Ectodermal cell (in vitro differentiated cells): Measurements from ENCODE around the gene ERICH6B.

Experiments used
- H3K27ac ChIP-seq: 2 replicates; pipeline ENCODE4 v1.7.0; 2013; ENCODE audit warnings: mild to moderate bottlenecking, low read depth, low read length; ENCODE audit not compliant: insufficient read depth, poor library complexity, severe bottlenecking
- H3K27me3 ChIP-seq: 2 replicates; pipeline ENCODE4 v1.7.0; 2013; ENCODE audit warnings: mild to moderate bottlenecking, low read length; ENCODE audit not compliant: insufficient read depth, control insufficient read depth, poor library complexity, severe bottlenecking
- H3K36me3 ChIP-seq: one replicate; pipeline ENCODE4 v1.7.0; 2013; ENCODE audit warnings: low read length; ENCODE audit not compliant: control insufficient read depth, insufficient read depth
- H3K4me1 ChIP-seq: one replicate; pipeline ENCODE4 v1.7.0; 2013; ENCODE audit warnings: low read length; ENCODE audit not compliant: control insufficient read depth, insufficient read depth
- H3K4me3 ChIP-seq: 2 replicates; pipeline ENCODE4 v1.7.0; 2013; ENCODE audit warnings: low read depth, low read length, control low read depth; ENCODE audit not compliant: insufficient read depth
- H3K9me3 ChIP-seq: 2 replicates; pipeline ENCODE4 v1.7.0; 2013; ENCODE audit warnings: mild to moderate bottlenecking, low read length, moderate library complexity; ENCODE audit not compliant: control insufficient read depth
- WGBS, 2 experiments: methylation state at CpG; one replicate each; pipeline ENCODE4 v1.1.7; 2013; ENCODE audit warnings: missing lambda C conversion rate in 2 of 2; 5-methylcytosine and 5-hydroxymethylcytosine counted together

ERICH6B gene

DNA sequence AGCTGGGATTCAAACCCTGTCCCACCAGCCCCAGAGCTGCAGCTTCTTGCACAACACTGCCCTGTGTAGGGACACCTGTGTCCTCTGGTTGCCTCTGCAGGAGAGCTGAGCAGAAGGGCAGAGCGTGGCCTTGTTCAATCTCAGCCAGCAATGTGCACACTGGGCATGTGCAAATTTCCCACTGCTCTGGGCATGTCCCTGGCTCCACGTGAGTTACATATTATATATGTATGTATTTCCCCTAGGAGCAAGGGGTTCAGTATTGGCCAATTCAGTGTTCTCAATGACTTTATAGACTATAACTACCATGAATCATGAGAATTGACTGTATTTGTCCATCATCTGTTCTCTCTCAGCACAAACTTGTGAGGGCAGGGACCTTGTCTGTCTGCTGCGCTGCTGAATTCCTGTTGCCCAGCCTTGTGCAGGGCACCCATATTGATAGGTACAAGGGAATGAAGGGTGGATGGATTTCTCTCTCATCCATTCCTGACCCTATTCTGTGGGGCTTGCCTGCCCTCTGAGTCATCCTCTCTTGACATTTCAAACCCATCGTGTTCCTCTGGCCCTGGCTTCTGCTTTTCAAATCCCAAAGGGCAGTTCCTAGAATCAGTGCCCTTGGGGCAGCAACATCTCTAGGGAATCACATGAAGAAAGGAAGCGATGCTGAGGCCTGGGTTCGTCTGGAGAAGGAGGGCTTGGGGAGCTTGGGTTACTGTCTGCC, 69.7 kb downstream of the ERICH6B start:
- no peak overlapping the region for H3K27ac ChIP-seq
- H3K27me3 ChIP-seq = no peaks in the 10 kb centered on the region
- WGBS, 2 experiments = 89 to 90% methylated on average over 5 to 6 of the region's 6 CpGs
- H3K9me3 ChIP-seq = no peaks in the 10 kb centered on the region
- H3K4me1 ChIP-seq = peaks cover 4% of the 10 kb centered on the region
- no peak overlapping the region for H3K4me3 ChIP-seq
- no peaks in the 10 kb centered on the region for H3K36me3 ChIP-seq

DNA sequence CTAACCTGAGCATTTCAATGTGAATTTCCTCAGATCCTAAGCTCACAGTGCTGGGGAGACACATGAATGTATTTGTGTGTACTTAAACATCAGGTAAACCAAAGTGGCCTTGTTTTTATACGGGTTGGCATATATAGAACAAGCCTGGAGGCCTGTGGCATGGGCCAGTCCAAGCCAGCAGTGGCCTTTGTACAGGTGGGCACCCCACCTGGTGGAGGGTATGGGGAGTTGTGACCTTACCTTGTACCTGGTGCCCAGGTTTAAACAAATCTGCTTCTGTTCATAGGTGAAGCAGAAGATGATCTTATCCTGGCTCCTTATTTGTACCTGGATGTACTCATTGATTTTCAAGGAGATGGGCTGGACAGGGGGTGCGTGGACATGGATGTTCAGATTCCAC, 71.0 kb downstream of the ERICH6B start:
- WGBS, 2 experiments = 93% methylated on average over 2 of the region's 2 CpGs
- H3K4me3 ChIP-seq = no peak overlapping the region
- peaks cover 4% of the 10 kb centered on the region for H3K4me1 ChIP-seq
- H3K27me3 ChIP-seq = no peaks in the 10 kb centered on the region
- H3K9me3 ChIP-seq = no peaks in the 10 kb centered on the region
- H3K27ac ChIP-seq = no peak overlapping the region
- H3K36me3 ChIP-seq = no peaks in the 10 kb centered on the region

DNA sequence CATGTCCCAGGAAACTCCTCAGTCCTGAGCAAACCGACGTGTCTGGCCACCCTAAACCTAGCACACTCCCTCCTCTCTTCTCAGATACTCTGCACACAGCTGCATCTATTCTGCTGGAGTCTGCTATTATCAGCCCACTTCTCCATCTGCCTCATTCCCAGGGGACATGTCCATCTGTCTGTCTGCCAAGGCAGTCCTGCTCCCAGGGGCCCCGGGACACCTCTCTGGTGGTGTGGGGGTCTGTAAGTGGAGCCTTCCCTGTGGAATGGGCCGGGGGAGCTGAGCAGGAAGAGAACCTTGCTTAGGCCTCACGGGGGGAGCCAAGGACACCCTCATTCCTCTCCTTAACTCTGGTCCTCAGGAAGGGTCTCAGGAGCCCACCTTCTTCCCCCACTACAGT, 72.7 kb downstream of the ERICH6B start:
- WGBS, 2 experiments = 91 to 92% methylated on average over 5 of the region's 5 CpGs
- Histone ChIP-seq H3K4me1 (no peaks in the 10 kb centered on the region), H3K9me3 (no peaks in the 10 kb centered on the region), H3K27ac (no peak overlapping the region), H3K36me3 (no peaks in the 10 kb centered on the region), H3K4me3 (no peak overlapping the region), H3K27me3 (no peaks in the 10 kb centered on the region)

DNA sequence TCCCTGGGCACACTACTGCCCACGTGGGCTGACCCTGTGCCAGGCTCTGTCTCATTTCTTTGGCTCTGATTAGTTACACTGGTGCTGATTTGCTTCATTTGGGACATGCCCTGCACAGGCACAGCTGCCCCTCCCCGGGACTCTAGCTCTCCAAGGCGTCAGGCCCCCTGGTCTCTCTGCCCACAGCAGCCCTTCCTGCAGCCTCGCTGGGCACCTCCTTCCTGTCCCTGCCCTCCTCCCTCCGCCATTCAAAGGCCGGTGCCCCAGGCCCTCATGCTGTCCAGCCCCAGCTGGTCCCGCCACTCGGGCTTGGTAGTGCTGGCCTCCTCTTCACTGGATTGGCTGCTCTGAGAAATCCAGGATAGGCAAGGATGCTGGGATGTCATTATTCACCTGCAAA, 73.1 kb downstream of the ERICH6B start:
- Histone ChIP-seq H3K27ac (no peak overlapping the region), H3K36me3 (no peaks in the 10 kb centered on the region), H3K4me3 (no peak overlapping the region), H3K9me3 (no peaks in the 10 kb centered on the region), H3K4me1 (no peaks in the 10 kb centered on the region), H3K27me3 (no peaks in the 10 kb centered on the region)
- WGBS, 2 experiments = 87 to 91% methylated on average over 8 of the region's 8 CpGs

DNA sequence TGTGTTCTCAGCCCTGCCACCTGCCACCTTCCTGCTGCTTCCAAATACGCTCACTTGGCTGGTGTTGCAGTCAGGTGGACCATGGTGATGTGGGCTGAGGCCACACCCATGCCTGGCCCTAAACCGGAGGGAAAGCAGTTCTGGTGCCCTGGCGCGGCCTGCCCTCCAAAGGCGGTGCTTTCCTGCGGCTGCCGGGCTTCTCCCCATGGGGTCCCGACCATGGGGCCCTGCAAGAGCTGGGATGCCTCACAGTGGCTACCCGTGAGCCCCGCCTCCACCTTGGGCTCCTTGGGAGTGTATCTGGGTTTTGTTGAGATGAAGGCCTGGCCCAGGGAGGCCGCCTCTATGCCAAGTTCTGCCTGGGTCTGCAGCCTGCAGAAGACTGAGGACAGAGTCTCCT, 73.7 kb downstream of the ERICH6B start:
- Histone ChIP-seq H3K27me3 (no peaks in the 10 kb centered on the region), H3K27ac (no peak overlapping the region), H3K9me3 (no peaks in the 10 kb centered on the region), H3K4me1 (no peaks in the 10 kb centered on the region), H3K36me3 (no peaks in the 10 kb centered on the region), H3K4me3 (no peak overlapping the region)
- 87 to 89% methylated on average over 11 of the region's 11 CpGs for WGBS, 2 experiments

DNA sequence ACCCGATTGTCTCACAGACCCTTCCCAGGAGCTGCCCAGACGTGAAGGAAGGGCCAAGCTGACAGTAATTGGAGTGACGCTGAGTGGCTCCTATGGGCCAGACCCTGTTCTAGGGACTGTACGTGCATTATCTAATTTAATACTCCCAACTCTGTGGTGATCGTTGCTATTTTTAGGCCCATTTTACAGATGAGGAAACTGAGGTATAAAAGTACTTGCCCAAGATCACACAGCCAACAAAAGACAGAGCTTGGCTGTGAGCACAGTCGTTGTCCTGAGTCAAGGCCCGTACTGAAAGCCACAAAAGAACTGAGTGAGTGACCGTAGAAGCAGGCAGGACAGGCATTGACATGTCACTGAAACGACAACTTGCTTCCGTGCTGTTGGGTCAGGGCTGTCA, 74.7 kb downstream of the ERICH6B start:
- H3K27ac ChIP-seq = no peak overlapping the region
- no peaks in the 10 kb centered on the region for H3K27me3 ChIP-seq
- H3K4me1 ChIP-seq = no peaks in the 10 kb centered on the region
- H3K36me3 ChIP-seq = peaks cover under 1% of the 10 kb centered on the region
- no peak overlapping the region for H3K4me3 ChIP-seq
- no peaks in the 10 kb centered on the region for H3K9me3 ChIP-seq
- 91 to 95% methylated on average over 10 of the region's 10 CpGs for WGBS, 2 experiments

DNA sequence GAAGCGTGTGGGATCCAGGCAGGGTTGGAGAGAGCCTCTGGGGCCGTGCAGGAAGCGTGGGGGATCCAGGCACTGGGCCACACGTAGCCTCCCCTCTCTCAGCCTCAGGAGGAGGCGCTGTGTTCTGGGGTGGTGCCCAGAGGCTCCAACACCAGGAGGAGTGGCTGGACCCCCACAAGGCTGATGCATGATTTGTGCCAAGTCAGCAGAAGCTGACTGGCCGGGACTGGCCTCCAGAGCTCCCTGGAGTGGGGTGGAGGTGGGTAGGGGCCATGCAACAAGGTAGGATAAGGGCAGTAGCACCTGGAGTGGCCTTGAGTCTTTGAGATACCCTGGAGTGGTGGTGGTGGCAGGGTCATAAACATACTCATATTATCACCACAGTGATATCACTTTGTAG, 75.3 kb downstream of the ERICH6B start:
- no peaks in the 10 kb centered on the region for H3K4me1 ChIP-seq
- no peaks in the 10 kb centered on the region for H3K27me3 ChIP-seq
- 94% methylated on average over 6 of the region's 6 CpGs for WGBS, 2 experiments
- H3K9me3 ChIP-seq = no peaks in the 10 kb centered on the region
- H3K4me3 ChIP-seq = no peak overlapping the region
- H3K27ac ChIP-seq = no peak overlapping the region
- H3K36me3 ChIP-seq = peaks cover 4% of the 10 kb centered on the region

DNA sequence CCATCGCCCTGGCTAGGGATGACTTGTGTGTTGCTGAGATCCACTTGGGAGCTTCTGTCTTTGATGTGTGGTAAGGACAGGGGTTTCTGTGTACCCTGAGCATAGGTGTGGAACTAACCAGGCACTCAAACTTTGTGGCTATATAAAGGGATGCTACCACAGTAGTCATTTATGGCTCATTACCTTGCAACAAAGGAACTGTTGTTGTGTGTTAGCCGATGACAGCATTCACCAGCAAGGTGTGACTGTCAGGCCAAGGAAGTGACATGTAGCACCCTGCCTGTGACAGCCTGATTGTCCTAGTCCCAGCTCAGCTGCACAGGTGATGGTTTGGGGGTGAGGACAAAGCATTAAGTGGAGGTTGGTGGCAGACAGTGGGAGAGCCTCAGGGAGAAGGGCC, 77.2 kb downstream of the ERICH6B start:
- Histone ChIP-seq H3K36me3 (peaks cover 4% of the 10 kb centered on the region), H3K27me3 (no peaks in the 10 kb centered on the region), H3K4me3 (no peak overlapping the region), H3K4me1 (no peaks in the 10 kb centered on the region), H3K27ac (no peak overlapping the region), H3K9me3 (no peaks in the 10 kb centered on the region)
- WGBS, 2 experiments = 86 to 98% methylated on average over 2 of the region's 2 CpGs

DNA sequence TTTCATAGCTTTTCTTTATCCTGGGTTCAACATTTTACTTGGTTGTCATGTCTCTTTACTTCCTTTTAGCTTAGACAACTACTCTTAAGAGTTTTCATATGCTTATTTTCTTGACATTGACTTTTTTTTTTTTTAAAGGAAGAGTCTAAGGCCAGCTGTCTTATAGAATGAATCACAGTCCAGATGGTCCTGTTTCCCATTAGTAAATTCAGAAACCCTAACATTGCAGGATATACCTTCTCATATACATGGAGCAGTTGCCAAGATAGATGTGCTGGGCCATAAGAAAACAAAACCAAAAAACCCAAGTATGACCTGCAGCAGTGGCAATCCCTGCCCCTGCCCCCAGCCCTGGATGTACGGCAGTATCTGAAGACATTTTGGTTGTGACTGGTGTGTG, 78.0 kb downstream of the ERICH6B start:
- H3K27ac ChIP-seq = no peak overlapping the region
- peaks cover 4% of the 10 kb centered on the region for H3K36me3 ChIP-seq
- no peaks in the 10 kb centered on the region for H3K27me3 ChIP-seq
- no peaks in the 10 kb centered on the region for H3K4me1 ChIP-seq
- no peaks in the 10 kb centered on the region for H3K9me3 ChIP-seq
- 85 to 94% methylated on average over 1 of the region's 1 CpG for WGBS, 2 experiments
- H3K4me3 ChIP-seq = no peak overlapping the region

DNA sequence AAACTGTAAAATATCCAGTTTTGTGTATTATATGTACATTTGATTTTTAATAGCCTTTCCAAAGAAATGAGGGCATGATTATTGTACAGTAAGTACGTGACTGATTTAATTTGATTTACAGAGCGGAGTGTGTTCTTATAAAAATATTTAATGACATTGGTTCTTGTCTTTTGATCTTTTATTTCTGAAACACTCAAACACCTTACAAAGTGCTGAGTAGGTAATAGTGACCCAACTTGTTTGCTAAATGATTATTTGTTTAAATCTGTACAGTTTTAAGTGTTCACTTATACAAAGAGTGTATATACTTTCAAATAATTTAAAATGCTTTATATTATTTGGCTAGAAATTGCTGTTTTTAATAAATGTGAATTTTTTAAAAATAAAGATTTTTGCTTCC, 79.3 kb downstream of the ERICH6B start:
- H3K4me1 ChIP-seq = no peaks in the 10 kb centered on the region
- H3K9me3 ChIP-seq = no peaks in the 10 kb centered on the region
- no peak overlapping the region for H3K4me3 ChIP-seq
- peaks cover 10% of the 10 kb centered on the region for H3K36me3 ChIP-seq
- H3K27me3 ChIP-seq = no peaks in the 10 kb centered on the region
- WGBS, 2 experiments = 100% methylated on average over 2 of the region's 2 CpGs
- H3K27ac ChIP-seq = no peak overlapping the region

DNA sequence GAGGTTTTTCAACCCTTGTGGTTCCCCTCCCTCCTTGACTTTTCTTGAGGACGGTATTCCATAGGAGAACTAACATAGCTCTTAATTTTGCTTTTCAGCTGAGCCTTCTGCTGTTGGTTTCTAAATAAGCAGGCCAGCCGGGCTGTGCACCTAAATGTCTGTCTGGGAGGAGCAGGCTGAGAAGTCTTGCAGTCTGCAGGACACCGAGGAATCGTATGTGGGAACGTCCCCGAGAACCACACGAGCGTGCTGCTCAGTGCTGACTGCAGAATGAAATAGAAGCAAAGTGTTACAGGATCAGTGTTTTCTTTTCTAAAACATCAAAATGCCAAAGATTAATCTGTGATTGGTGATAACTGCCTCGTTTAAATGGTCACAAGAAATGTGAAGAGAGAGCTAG, 80.9 kb downstream of the ERICH6B start:
- H3K36me3 ChIP-seq = peaks cover 14% of the 10 kb centered on the region
- WGBS, 2 experiments = 93 to 96% methylated on average over 9 of the region's 9 CpGs
- H3K27ac ChIP-seq = no peak overlapping the region
- H3K9me3 ChIP-seq = no peaks in the 10 kb centered on the region
- H3K27me3 ChIP-seq = no peaks in the 10 kb centered on the region
- no peak overlapping the region for H3K4me3 ChIP-seq
- H3K4me1 ChIP-seq = no peaks in the 10 kb centered on the region
